Peyer's patch (tissue), 4 donors: ENCODE results near the gene ADGRG3. TPM values are rescaled to one million over a fixed set of nuclear protein-coding genes. Genes with fewer than 3 reads are reported as not detected.

Experiments
- DNase-seq, 3 donors: peaks; one replicate each; pipeline ENCODE4 v3.0.0-alpha.2; 2017 to 2019
- H3K27ac ChIP-seq, 4 donors: fragments of 200-600 bp; sonication (generic); one replicate each; pipeline ENCODE4 v1.5.1; 2016 to 2019
- H3K27me3 ChIP-seq, 2 donors: fragments of 200-600 bp; sonication (generic); one replicate each; pipeline ENCODE4 v1.5.1; 2019
- H3K36me3 ChIP-seq, 3 donors: fragments of 200-600 bp; sonication (generic); one replicate each; pipeline ENCODE4 v1.5.1; 2016 to 2019
- H3K4me1 ChIP-seq, 4 donors: fragments of 200-600 bp; sonication (generic); one replicate each; pipeline ENCODE4 v1.5.1; 2016 to 2019
- H3K4me3 ChIP-seq, 4 donors: fragments of 200-600 bp; sonication (generic); 1 replicate in 3 of 4; 2 replicates in 1 of 4; pipeline ENCODE4 v1.5.1; 2016 to 2019; ENCODE audit warnings: mild to moderate bottlenecking in 1 of 4
- H3K9me3 ChIP-seq, 4 donors: fragments of 200-600 bp; sonication (generic); one replicate each; pipeline ENCODE4 v1.5.1; 2016 to 2019; ENCODE audit warnings: mild to moderate bottlenecking in 1 of 4
- POLR2A ChIP-seq, 2 donors: fragments of 450-650 bp; IDR thresholded peaks; one replicate each; pipeline ENCODE4 v1.5.1; 2017; ENCODE audit warnings: antibody characterized with exemption in 2 of 2, mild to moderate bottlenecking in 2 of 2, moderate library complexity in 2 of 2
- total RNA-seq, 4 donors: library from RNA; depleted of rRNA; stranded (reverse); fragments of >200 nt; gene quantifications; one replicate each; pipeline ENCODE4 v1.1.0, GENCODE V29; 2016
- TF ChIP-seq, protein P1 (sequence below), 6 experiments: fragments of 450-650 bp in 4 of 6; fragments of 200-600 bp in 2 of 6; sonication (generic) in 1 of 6; IDR thresholded peaks; one replicate each; pipeline ENCODE4 v1.5.1; 2017 to 2019; ENCODE audit warnings: antibody characterized with exemption in 6 of 6, mild to moderate bottlenecking in 3 of 6, moderate library complexity in 1 of 6

ADGRG3 gene
- total RNA-seq, 4 donors from 2014 or later: 0.47 to 4.1 (median 1.9) TPM

GRCh38 chr16:57687363-57687929, 19.3 kb downstream of the ADGRG3 start:
- Histone ChIP-seq H3K4me1 (peaks cover 0 to 8% (median 0%) of the 10 kb centered on the region in 4 donors), H3K36me3 (no peaks in the 10 kb centered on the region), H3K27ac (no peak overlapping the region), H3K27me3 (no peaks in the 10 kb centered on the region), H3K9me3 (no peaks in the 10 kb centered on the region), H3K4me3 (no peak overlapping the region)
- TF ChIP-seq POLR2A (IDR thresholded peaks at IDR 0.05): no peak
- TF ChIP-seq, protein P1, sequence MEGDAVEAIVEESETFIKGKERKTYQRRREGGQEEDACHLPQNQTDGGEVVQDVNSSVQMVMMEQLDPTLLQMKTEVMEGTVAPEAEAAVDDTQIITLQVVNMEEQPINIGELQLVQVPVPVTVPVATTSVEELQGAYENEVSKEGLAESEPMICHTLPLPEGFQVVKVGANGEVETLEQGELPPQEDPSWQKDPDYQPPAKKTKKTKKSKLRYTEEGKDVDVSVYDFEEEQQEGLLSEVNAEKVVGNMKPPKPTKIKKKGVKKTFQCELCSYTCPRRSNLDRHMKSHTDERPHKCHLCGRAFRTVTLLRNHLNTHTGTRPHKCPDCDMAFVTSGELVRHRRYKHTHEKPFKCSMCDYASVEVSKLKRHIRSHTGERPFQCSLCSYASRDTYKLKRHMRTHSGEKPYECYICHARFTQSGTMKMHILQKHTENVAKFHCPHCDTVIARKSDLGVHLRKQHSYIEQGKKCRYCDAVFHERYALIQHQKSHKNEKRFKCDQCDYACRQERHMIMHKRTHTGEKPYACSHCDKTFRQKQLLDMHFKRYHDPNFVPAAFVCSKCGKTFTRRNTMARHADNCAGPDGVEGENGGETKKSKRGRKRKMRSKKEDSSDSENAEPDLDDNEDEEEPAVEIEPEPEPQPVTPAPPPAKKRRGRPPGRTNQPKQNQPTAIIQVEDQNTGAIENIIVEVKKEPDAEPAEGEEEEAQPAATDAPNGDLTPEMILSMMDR (IDR thresholded peaks at IDR 0.05): no peak
- peak in 1 of 3 donors; percentile 21 for DNase-seq

DNA sequence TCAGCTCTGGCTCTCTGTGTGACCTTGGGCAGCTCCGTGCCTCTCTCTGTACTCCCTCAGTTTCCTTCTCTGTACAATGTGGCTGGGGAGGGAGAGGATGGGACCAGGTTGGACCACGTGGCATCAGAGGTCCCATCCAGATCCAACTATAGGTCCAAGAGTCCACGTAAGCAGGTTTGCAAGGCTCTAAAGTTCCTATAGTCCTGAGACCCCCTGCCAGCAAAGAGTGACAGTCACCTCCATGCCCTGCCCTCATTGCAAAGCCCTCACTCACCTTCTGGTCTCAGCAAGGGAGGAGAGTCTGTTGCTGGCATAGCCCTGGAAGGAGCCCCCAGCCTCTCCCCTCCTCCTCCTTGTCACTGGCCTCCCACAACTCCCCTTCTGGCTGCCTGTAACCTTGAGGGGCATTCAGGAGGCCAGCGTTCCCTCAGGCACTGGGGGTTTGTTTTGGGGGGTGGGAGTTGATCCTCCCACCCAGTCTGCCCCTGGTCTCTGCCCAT, 20.4 kb downstream of the ADGRG3 start:
- no peaks in the 10 kb centered on the region for H3K27me3 ChIP-seq
- TF ChIP-seq, protein P1 (IDR thresholded peaks at IDR 0.05): no peak
- TF ChIP-seq POLR2A (IDR thresholded peaks at IDR 0.05): no peak
- H3K9me3 ChIP-seq: no peaks in the 10 kb centered on the region
- H3K27ac ChIP-seq: no peak overlapping the region
- DNase-seq: peak in 1 of 3 donors; percentile 27
- H3K4me1 ChIP-seq: peaks cover 0 to 8% (median 0%) of the 10 kb centered on the region in 4 donors
- no peaks in the 10 kb centered on the region for H3K36me3 ChIP-seq
- H3K4me3 ChIP-seq: no peak overlapping the region

DNA sequence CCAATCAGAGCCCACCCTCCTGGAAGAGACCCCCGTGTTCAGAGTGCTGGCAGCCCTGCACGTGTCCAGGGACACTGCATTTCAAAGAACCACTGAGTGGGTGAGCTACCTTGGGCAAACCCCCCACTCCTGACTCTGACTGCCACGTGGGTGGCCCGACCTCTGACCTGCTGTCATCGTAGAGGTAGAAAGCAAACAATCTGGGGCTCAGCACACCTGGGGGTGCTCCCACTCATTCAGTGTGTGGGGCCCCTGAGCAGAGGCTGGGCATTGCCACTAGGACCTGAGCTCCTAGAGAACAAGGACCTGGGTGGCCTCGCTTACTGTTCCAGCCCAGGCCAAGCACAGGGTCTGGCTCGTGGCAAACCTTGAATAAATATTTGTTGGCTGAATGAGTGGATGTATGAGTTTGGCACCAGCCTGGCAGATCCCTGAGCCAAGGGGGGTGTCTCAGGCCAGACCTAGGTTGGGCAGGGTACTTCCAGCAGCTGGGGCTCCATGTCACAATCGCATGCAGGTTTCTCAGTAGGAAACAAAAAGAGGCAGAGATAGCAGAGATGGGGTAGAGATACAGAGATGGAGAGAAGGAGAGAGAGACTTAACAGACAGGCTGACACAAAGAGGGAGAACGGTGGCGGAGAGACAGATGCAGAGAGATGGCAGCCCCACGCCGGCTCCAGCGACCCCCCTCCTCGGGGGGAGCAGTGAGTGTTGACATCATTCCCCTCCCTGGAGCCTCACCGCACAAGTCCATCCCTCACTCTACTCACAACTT, 21.1 kb downstream of the ADGRG3 start:
- Histone ChIP-seq H3K36me3 (no peaks in the 10 kb centered on the region), H3K4me1 (peaks cover 0 to 8% (median 0%) of the 10 kb centered on the region in 4 donors), H3K27ac (peak overlapping the region in 1 of 4 donors; percentile 25), H3K27me3 (no peaks in the 10 kb centered on the region), H3K4me3 (no peak overlapping the region), H3K9me3 (no peaks in the 10 kb centered on the region)
- TF ChIP-seq POLR2A (IDR thresholded peaks at IDR 0.05): no peak
- TF ChIP-seq, protein P1 (IDR thresholded peaks at IDR 0.05): no peak
- DNase-seq: peak in 1 of 3 donors; percentile 31

DNA sequence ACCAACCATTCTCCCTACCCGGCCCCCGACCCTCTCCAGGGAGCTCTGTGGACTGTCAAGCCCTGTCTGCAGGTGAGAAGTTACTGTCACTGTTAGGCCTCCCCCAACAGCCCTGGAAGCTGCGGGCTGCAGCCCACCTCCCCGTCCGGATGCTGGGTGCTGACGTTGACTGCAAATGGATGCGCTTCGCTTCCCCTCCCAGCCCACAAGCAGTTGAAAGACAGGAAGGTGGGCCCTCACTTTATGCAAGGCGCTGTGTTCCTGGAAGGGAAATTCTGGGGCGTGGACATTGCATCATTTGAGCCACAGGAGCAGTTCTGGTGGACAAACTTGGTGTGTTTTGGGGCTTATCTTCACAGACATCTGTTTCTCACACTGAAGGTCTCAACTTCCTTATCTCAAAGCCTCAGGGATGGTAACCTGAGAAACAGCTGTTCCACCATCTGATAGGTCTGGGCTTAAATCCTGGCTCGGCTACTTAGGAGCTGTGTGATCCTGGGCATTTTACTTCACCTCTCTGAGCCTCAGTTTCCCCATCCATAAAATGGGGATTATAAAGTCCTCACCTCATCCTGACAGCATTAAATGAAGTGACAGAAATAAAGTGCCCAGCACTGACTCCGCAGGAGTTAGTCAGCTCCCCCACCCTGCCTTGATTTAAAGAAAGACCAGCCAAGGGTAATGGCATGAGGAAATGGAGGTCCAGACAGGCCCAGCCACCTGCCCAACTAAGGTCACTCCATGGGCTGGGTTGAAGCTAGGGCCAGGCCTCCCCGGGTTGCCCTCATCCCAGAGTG, 21.9 kb downstream of the ADGRG3 start:
- no peak for TF ChIP-seq POLR2A (IDR thresholded peaks at IDR 0.05)
- TF ChIP-seq, protein P1 (IDR thresholded peaks at IDR 0.05): no peak
- Histone ChIP-seq H3K27me3 (no peaks in the 10 kb centered on the region), H3K4me1 (peaks cover 0 to 8% (median 0%) of the 10 kb centered on the region in 4 donors), H3K27ac (peak overlapping the region in 1 of 4 donors; percentile 25), H3K36me3 (no peaks in the 10 kb centered on the region), H3K9me3 (no peaks in the 10 kb centered on the region), H3K4me3 (no peak overlapping the region)
- peak in 2 of 3 donors; percentile 51 to 59 for DNase-seq

DNA sequence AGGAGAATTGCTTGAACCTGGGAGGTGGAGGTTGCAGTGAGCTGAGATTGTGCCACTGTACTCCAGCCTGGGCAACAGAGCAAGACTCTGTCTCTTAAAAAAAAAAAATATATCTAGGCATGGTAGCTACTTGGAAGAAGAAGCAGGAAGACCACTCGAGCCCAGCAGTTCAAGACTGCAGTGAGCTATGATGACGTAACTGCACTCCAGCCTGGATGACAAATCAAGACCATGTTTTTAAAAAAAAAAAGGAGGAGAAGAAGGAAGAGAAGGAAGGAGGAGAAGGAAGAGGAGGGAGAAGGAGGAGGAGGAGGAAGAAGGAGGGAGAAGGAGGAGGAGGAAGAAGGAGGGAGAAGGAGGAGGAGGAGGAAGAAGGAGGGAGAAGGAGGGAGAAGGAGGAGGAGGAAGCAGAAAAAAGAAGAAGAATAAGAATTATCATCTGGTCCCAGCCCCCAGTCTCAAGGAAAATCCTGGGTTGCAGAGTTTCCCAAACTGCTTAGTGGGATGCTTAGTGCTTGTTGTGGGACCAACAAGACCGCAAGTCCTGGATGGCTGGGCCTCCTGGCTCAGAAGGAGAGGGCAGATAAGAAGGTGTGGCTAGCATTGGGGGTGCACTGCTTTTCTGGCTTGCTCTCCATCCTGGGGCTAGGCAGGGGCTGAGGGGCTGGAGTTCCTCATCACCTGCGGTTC, 22.8 kb downstream of the ADGRG3 start:
- H3K36me3 ChIP-seq: no peaks in the 10 kb centered on the region
- peak in 1 of 3 donors; percentile 26 for DNase-seq
- H3K4me3 ChIP-seq: no peak overlapping the region
- H3K27ac ChIP-seq: no peak overlapping the region
- peaks cover 0 to 8% (median 0%) of the 10 kb centered on the region in 4 donors for H3K4me1 ChIP-seq
- no peaks in the 10 kb centered on the region for H3K9me3 ChIP-seq
- no peak for TF ChIP-seq POLR2A (IDR thresholded peaks at IDR 0.05)
- TF ChIP-seq, protein P1 (IDR thresholded peaks at IDR 0.05): no peak
- H3K27me3 ChIP-seq: no peaks in the 10 kb centered on the region
